Measurements from ENCODE around the gene EHMT1.

DNA sequence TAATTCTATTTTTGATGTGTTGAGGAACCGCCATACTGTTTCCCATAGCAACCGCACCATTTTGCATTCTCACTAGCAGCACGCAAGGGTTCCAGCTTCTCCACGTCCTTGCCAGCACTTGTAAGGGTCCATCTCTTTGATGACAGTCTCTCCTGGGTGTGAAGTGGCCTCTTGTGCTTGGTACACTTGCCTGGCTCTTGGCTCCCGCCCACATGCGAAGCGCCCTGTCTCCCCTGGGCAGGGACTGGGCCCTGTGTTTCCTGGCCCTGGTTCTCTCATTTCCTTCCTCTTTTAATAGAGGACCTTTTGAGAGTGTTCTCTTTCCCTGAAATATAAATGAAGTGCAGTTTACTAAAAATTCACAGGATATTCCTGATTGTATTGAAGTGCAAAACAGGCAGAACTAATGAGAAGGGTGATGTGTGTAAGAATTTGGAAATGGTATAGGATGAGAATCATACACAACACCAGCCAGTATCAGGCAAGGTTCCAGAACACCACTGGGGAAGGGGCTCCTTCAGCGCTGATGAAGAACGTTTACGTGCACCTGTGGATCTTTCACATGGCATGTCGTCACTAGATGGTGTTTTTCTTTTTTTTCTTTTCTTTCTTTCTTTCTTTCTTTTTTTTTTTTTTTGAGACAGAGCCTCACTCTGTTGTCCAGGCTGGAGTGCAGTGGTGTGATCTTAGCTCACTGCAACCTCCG is 73.0 kb downstream of the EHMT1 start:
- TF ChIP-seq EZH2 (IDR thresholded peaks at IDR 0.05) (no peak), POLR2AphosphoS5 (IDR thresholded peaks at IDR 0.05; ENCODE audit: borderline replicate concordance, low read depth, low read length) (no peak)
